C4-2B (cell line): ENCODE results near the gene RGS7.

Source experiments
- H3K27ac ChIP-seq: fragments of 450-650 bp; 2 replicates; pipeline ENCODE4 v1.5.1; 2017
- ZFX ChIP-seq: fragments of 450-650 bp; IDR thresholded peaks from 2 replicates; pipeline ENCODE4 v1.6.1; 2017
- TF ChIP-seq, protein P1 (sequence below): fragments of 450-650 bp; conservative IDR thresholded peaks from 2 replicates; pipeline ENCODE4 v1.5.1; 2017; ENCODE audit warnings: mild to moderate bottlenecking

Gene RGS7

DNA sequence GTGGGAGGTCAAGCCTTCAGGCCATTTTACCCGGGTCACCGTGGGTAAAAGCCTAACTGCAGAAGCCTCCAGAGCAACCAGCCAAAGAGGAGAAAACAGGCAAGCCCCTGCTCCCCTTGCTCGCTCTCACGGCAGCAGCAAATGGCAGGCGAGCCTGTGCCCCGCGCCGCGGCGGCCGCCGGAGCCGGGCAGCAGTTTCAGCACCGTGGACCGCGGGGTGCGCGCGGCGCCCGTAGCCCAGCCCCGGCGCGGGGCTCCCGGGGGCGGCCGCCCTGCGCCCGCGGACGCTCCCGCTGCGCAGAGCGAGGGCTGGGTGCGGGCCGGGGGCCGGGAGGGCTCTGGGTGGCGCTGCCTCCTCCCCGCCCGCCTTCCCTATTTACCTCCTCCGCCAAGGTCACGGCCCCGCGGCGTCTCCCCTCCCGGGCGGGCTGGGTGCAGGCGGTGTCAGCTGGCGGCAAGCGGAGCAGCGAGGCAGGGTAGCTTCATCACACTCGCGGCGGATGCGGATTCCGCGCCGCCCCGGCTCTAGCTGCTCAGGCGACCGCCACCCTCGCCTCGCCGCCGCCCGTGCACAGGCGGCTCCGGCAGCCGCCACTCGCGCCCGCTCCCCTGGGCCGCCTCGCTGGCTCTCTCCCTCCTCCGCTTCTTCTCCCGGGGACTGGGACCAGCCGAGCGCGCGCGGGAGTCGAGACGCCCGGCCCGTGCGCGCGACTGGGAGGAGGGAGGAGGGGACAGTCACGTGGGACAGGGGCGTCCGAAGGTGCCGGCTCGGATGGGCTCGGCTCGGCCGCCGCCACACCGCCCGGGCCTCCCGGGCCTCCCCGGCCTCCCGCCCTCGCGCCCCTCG, at the start of gene RGS7:
Gene RGS7 (minus strand): TSS at position 687 of the 847 bp plus-strand sequence.
- no peak within 1 kb of the TSS for H3K27ac ChIP-seq
- no peak for TF ChIP-seq ZFX
- TF ChIP-seq, protein P1, sequence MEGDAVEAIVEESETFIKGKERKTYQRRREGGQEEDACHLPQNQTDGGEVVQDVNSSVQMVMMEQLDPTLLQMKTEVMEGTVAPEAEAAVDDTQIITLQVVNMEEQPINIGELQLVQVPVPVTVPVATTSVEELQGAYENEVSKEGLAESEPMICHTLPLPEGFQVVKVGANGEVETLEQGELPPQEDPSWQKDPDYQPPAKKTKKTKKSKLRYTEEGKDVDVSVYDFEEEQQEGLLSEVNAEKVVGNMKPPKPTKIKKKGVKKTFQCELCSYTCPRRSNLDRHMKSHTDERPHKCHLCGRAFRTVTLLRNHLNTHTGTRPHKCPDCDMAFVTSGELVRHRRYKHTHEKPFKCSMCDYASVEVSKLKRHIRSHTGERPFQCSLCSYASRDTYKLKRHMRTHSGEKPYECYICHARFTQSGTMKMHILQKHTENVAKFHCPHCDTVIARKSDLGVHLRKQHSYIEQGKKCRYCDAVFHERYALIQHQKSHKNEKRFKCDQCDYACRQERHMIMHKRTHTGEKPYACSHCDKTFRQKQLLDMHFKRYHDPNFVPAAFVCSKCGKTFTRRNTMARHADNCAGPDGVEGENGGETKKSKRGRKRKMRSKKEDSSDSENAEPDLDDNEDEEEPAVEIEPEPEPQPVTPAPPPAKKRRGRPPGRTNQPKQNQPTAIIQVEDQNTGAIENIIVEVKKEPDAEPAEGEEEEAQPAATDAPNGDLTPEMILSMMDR, result no peak

GRCh38 chr1:241406421-241406820, 49.4 kb upstream of the RGS7 start:
- TF ChIP-seq, protein P1, result no peak
- TF ChIP-seq ZFX, result no peak
- no peak overlapping the region for H3K27ac ChIP-seq

DNA sequence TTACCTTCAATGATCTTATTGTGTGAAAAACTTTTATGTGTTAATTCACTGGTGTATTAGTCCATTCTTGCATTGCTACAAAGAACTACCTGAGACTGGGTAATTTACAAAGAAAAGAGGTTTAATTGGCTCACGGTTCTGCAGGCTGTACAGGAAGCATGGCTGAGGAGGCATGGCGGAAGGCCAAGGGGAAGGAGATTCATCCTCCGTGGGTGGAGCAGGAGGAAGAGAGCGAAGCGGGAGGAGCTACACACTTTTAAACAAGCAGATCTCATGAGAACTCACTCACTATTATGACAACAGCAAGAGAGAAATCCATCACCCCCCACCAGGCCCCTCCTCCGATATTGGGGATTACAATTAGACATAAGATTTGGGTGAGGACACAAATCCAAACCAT, 44.2 kb upstream of the RGS7 start:
- TF ChIP-seq, protein P1, result no peak
- TF ChIP-seq ZFX, result no peak
- H3K27ac ChIP-seq, result no peak overlapping the region

- no peak for TF ChIP-seq ZFX
- TF ChIP-seq, protein P1, result no peak
These were observed 40.0 kb upstream of the RGS7 start for GRCh38 chr1:241396747-241397681.

DNA sequence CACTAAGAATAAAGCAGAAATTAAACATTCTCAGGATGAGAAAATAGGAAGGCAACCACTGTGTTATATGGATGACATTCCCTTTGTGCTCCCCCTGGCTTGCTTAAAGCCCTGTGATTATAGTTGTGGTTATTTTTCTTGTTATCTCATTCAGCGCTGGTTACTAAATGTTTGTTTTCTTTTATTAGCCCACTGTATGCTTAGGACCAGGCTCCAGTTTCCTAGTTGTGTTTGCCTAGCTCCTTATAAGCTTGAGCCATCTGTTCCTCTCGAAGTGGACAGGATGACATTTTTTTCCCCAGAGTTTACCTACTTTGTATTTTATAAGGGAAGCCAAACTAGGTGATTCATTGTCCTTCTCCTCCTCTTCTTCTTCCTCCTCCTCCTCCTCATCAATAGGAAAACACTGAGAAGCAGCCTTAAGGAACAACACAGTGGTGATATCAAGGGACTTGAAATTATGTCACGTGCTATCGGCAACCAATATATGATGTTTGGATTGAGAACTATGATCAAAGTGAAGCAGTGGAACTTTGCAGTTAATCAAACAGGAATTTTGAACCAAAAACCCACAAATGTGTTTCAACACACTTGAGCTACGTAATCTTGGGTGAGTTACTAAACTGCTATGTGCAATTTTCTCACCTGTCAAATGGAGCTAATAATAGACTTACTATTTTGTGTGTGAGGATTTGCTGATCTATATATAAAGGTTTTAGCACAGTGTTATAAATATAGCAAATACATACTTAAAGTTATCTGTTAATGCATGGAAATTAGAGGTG, 35.1 kb upstream of the RGS7 start:
- no peak overlapping the region for H3K27ac ChIP-seq

More at GRCh38 chr1:241396747-241397681, 40.0 kb upstream of the RGS7 start:
- H3K27ac ChIP-seq, result no peak overlapping the region

GRCh38 chr1:241390526-241390925, 33.5 kb upstream of the RGS7 start:
- TF ChIP-seq ZFX, result no peak
- TF ChIP-seq, protein P1, result no peak
- H3K27ac ChIP-seq, result no peak overlapping the region

More for the DNA sequence above, 35.1 kb upstream of the RGS7 start:
- TF ChIP-seq ZFX, result no peak
- TF ChIP-seq, protein P1, result no peak
